Measurements from ENCODE around the gene ADRB2. TPM values are rescaled to one million over a fixed set of nuclear protein-coding genes. Genes with fewer than 3 reads are reported as not detected.

The ADRB2 gene
- total RNA-seq, 1 donor from 2014 or later, result 0.64 TPM

- Mint-ChIP-seq H3K27ac (ENCODE audit: unreplicated experiment) (no peak overlapping the region), H3K27me3 (ENCODE audit: low read depth, unreplicated experiment) (peaks cover 9% of the 10 kb centered on the region), H3K4me1 (ENCODE audit: low read depth, unreplicated experiment) (peaks cover 17% of the 10 kb centered on the region), H3K36me3 (ENCODE audit: low read depth, unreplicated experiment) (no peaks in the 10 kb centered on the region), H3K9me3 (ENCODE audit: unreplicated experiment) (peaks cover 3% of the 10 kb centered on the region), H3K4me3 (ENCODE audit: unreplicated experiment) (no peak overlapping the region)
- Histone ChIP-seq H3K9me3 (ENCODE audit: insufficient read depth, low read depth, low read length) (no peaks in the 10 kb centered on the region), H3K79me2 (ENCODE audit: insufficient read depth, low read length) (no peaks in the 10 kb centered on the region), H3K9ac (ENCODE audit: low read length) (no peak overlapping the region), H3K4me3 (ENCODE audit: insufficient read depth, low read depth, low read length) (no peak overlapping the region), H3K4me1 (ENCODE audit: insufficient read depth, low read length) (no peaks in the 10 kb centered on the region), H3K4me2 (ENCODE audit: low read length) (no peak overlapping the region), H4K20me1 (ENCODE audit: insufficient read depth, low read length) (no peaks in the 10 kb centered on the region), H2AFZ (ENCODE audit: low read depth, low read length) (no peak overlapping the region), H3K27me3 (ENCODE audit: insufficient read depth, low read length) (no peaks in the 10 kb centered on the region), H3K27ac (ENCODE audit: low read depth, low read length) (no peak overlapping the region), H3K36me3 (ENCODE audit: insufficient read depth, low read length) (no peaks in the 10 kb centered on the region)
- FAIRE-seq (no peak), DNase-seq (ENCODE audit: low read depth) (peak; percentile 8)
- no peak for TF ChIP-seq EZH2 (IDR thresholded peaks at IDR 0.05; ENCODE audit: insufficient read depth, low read length)
- TF ChIP-seq CTCF (IDR thresholded peaks at IDR 0.05; ENCODE audit: insufficient read depth, low read depth, low read length), result no peak
These were observed 14.7 kb upstream of the ADRB2 start for GRCh38 chr5:148811756-148812155.

- Histone ChIP-seq H3K4me3 (ENCODE audit: insufficient read depth, low read depth, low read length) (no peak overlapping the region), H3K27me3 (ENCODE audit: insufficient read depth, low read length) (no peaks in the 10 kb centered on the region), H4K20me1 (ENCODE audit: insufficient read depth, low read length) (no peaks in the 10 kb centered on the region), H3K36me3 (ENCODE audit: insufficient read depth, low read length) (no peaks in the 10 kb centered on the region), H3K27ac (ENCODE audit: low read depth, low read length) (no peak overlapping the region), H3K4me2 (ENCODE audit: low read length) (no peak overlapping the region), H3K9me3 (ENCODE audit: insufficient read depth, low read depth, low read length) (no peaks in the 10 kb centered on the region), H3K9ac (ENCODE audit: low read length) (no peak overlapping the region), H2AFZ (ENCODE audit: low read depth, low read length) (no peak overlapping the region), H3K4me1 (ENCODE audit: insufficient read depth, low read length) (no peaks in the 10 kb centered on the region), H3K79me2 (ENCODE audit: insufficient read depth, low read length) (no peaks in the 10 kb centered on the region)
- FAIRE-seq, result no peak
- H3K9me3 Mint-ChIP-seq (ENCODE audit: unreplicated experiment), result peaks cover 3% of the 10 kb centered on the region
- no peaks in the 10 kb centered on the region for H3K36me3 Mint-ChIP-seq (ENCODE audit: low read depth, unreplicated experiment)
- peaks cover 9% of the 10 kb centered on the region for H3K27me3 Mint-ChIP-seq (ENCODE audit: low read depth, unreplicated experiment)
- no peak for TF ChIP-seq EZH2 (IDR thresholded peaks at IDR 0.05; ENCODE audit: insufficient read depth, low read length)
- TF ChIP-seq CTCF (IDR thresholded peaks at IDR 0.05; ENCODE audit: insufficient read depth, low read depth, low read length), result no peak
- peaks cover 12% of the 10 kb centered on the region for H3K4me1 Mint-ChIP-seq (ENCODE audit: low read depth, unreplicated experiment)
- DNase-seq (ENCODE audit: low read depth), result no peak
- H3K4me3 Mint-ChIP-seq (ENCODE audit: unreplicated experiment), result no peak overlapping the region
- no peak overlapping the region for H3K27ac Mint-ChIP-seq (ENCODE audit: unreplicated experiment)
These were observed 11.3 kb upstream of the ADRB2 start for GRCh38 chr5:148815086-148815485.

- Histone ChIP-seq H3K4me1 (ENCODE audit: insufficient read depth, low read length) (no peaks in the 10 kb centered on the region), H3K9ac (ENCODE audit: low read length) (no peak overlapping the region), H3K9me3 (ENCODE audit: insufficient read depth, low read depth, low read length) (no peaks in the 10 kb centered on the region), H4K20me1 (ENCODE audit: insufficient read depth, low read length) (no peaks in the 10 kb centered on the region), H3K36me3 (ENCODE audit: insufficient read depth, low read length) (no peaks in the 10 kb centered on the region), H3K79me2 (ENCODE audit: insufficient read depth, low read length) (no peaks in the 10 kb centered on the region), H2AFZ (ENCODE audit: low read depth, low read length) (no peak overlapping the region), H3K4me3 (ENCODE audit: insufficient read depth, low read depth, low read length) (no peak overlapping the region), H3K4me2 (ENCODE audit: low read length) (no peak overlapping the region), H3K27ac (ENCODE audit: low read depth, low read length) (no peak overlapping the region), H3K27me3 (ENCODE audit: insufficient read depth, low read length) (no peaks in the 10 kb centered on the region)
- Mint-ChIP-seq H3K27ac (ENCODE audit: unreplicated experiment) (no peak overlapping the region), H3K36me3 (ENCODE audit: low read depth, unreplicated experiment) (no peaks in the 10 kb centered on the region), H3K9me3 (ENCODE audit: unreplicated experiment) (peaks cover 3% of the 10 kb centered on the region), H3K27me3 (ENCODE audit: low read depth, unreplicated experiment) (peaks cover 9% of the 10 kb centered on the region), H3K4me3 (ENCODE audit: unreplicated experiment) (no peak overlapping the region), H3K4me1 (ENCODE audit: low read depth, unreplicated experiment) (peaks cover 9% of the 10 kb centered on the region)
- TF ChIP-seq EZH2 (IDR thresholded peaks at IDR 0.05; ENCODE audit: insufficient read depth, low read length), result no peak
- TF ChIP-seq CTCF (IDR thresholded peaks at IDR 0.05; ENCODE audit: insufficient read depth, low read depth, low read length), result no peak
- no peak for DNase-seq (ENCODE audit: low read depth)
- no peak for FAIRE-seq
These were observed 10.8 kb upstream of the ADRB2 start for GRCh38 chr5:148815578-148815977.

Data from astrocyte (in vitro differentiated cells and primary cell).